ENCODE measurements around the gene STX10. TPM values are rescaled to one million over a fixed set of nuclear protein-coding genes. Genes with fewer than 3 reads are reported as not detected.

Gene STX10
- total RNA-seq, 4 donors from 2014 or later = 50.2 to 62.6 (median 56.6) TPM

GRCh38 chr19:13098277-13099072, 51.7 kb downstream of the STX10 start:
- intact Hi-C loops (cut with DNase I) = no loop called here
- H3K9me3 ChIP-seq = no peaks in the 10 kb centered on the region
- no peak for DNase-seq (ENCODE audit: extremely low spot score)
- H3K4me1 ChIP-seq = peaks cover 68 to 97% (median 96%) of the 10 kb centered on the region in 4 donors
- peaks cover 0 to 8% (median 0%) of the 10 kb centered on the region in 4 donors for H3K27me3 ChIP-seq
- WGBS = 7% methylated on average over 37 of the region's 58 CpGs
- peaks cover 5 to 21% (median 15%) of the 10 kb centered on the region in 4 donors for H3K36me3 ChIP-seq
- peak overlapping the region; percentile 77 to 90 (median 85) for H3K27ac ChIP-seq (replicated peaks in 1 of 4)
- H3K4me3 ChIP-seq = peak overlapping the region; percentile 49 to 59 (median 52)
- peak in 1 of 2 donors; percentile 16 for TF ChIP-seq POLR2AphosphoS5 (IDR thresholded peaks at IDR 0.05)
- TF ChIP-seq, protein P1, sequence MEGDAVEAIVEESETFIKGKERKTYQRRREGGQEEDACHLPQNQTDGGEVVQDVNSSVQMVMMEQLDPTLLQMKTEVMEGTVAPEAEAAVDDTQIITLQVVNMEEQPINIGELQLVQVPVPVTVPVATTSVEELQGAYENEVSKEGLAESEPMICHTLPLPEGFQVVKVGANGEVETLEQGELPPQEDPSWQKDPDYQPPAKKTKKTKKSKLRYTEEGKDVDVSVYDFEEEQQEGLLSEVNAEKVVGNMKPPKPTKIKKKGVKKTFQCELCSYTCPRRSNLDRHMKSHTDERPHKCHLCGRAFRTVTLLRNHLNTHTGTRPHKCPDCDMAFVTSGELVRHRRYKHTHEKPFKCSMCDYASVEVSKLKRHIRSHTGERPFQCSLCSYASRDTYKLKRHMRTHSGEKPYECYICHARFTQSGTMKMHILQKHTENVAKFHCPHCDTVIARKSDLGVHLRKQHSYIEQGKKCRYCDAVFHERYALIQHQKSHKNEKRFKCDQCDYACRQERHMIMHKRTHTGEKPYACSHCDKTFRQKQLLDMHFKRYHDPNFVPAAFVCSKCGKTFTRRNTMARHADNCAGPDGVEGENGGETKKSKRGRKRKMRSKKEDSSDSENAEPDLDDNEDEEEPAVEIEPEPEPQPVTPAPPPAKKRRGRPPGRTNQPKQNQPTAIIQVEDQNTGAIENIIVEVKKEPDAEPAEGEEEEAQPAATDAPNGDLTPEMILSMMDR (IDR thresholded peaks at IDR 0.05) = no peak

DNA sequence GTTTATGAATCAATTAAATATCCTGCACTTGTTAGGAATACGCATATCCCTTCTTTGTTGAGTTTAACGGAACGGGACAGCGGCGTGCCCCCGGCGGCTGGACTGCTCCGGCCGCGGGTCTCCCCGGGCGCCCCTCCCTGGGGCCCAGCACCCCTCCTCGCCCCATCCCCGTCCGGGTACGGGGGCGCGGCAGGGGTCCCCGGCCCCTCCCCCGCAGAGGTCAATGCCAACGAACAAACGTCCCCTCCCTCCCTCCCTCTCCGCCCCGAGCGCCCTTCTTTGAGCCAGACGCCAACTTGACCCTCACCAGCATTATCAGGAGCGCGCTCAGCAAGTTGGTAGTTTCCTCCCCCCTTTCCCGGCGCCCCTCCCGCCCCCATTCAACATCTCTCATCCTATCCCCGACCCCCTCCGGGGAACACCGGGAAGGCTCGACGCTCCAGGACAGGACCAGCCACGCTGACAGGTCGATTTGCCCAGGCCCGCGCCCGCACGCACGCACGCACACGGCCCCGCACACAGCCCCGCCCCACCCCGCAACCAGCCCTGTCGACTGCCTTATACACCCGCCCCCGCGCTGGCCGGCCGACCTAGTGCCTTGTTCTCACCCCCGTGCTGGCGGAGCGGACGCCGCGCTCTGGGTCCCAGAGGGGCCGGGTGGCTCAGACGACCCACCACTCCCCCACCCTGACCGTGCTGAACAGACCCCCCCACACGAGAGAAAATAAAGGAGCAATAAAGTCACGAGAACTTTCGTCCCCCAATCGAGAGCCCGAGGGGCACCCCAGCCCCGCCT, 52.5 kb downstream of the STX10 start:
- intact Hi-C loops (cut with DNase I) = no loop called here
- peaks cover 0 to 8% (median 0%) of the 10 kb centered on the region in 4 donors for H3K27me3 ChIP-seq
- H3K4me1 ChIP-seq = peaks cover 67 to 97% (median 95%) of the 10 kb centered on the region in 4 donors
- H3K4me3 ChIP-seq = peak overlapping the region; percentile 49 to 59 (median 52)
- H3K9me3 ChIP-seq = no peaks in the 10 kb centered on the region
- DNase-seq (ENCODE audit: extremely low spot score) = no peak
- TF ChIP-seq EP300 (IDR thresholded peaks at IDR 0.05) (no peak), POLR2A (IDR thresholded peaks at IDR 0.05; ENCODE audit: low read depth) (no peak), POLR2AphosphoS5 (IDR thresholded peaks at IDR 0.05) (no peak)
- TF ChIP-seq, protein P1 (IDR thresholded peaks at IDR 0.05) = no peak
- peaks cover 5 to 21% (median 15%) of the 10 kb centered on the region in 4 donors for H3K36me3 ChIP-seq
- 30% methylated on average over 49 of the region's 69 CpGs for WGBS
- peak overlapping the region; percentile 77 to 90 (median 85) for H3K27ac ChIP-seq (replicated peaks in 1 of 4)

GRCh38 chr19:13097033-13097462, 53.1 kb downstream of the STX10 start:
- WGBS = 58% methylated on average over 20 of the region's 20 CpGs
- Histone ChIP-seq H3K27ac (replicated peaks in 1 of 4) (peak overlapping the region; percentile 77 to 90 (median 85)), H3K36me3 (peaks cover 5 to 21% (median 15%) of the 10 kb centered on the region in 4 donors), H3K9me3 (no peaks in the 10 kb centered on the region), H3K4me1 (peaks cover 68 to 97% (median 95%) of the 10 kb centered on the region in 4 donors), H3K27me3 (peaks cover 0 to 8% (median 0%) of the 10 kb centered on the region in 4 donors), H3K4me3 (peak overlapping the region; percentile 49 to 59 (median 52))
- intact Hi-C loops (cut with DNase I) = no loop called here
- DNase-seq (ENCODE audit: extremely low spot score) = no peak
- TF ChIP-seq POLR2AphosphoS5 (IDR thresholded peaks at IDR 0.05) = no peak
- no peak for TF ChIP-seq POLR2A (IDR thresholded peaks at IDR 0.05; ENCODE audit: low read depth)
- TF ChIP-seq, protein P1 (IDR thresholded peaks at IDR 0.05) = no peak
- TF ChIP-seq EP300 (IDR thresholded peaks at IDR 0.05) = no peak

DNA sequence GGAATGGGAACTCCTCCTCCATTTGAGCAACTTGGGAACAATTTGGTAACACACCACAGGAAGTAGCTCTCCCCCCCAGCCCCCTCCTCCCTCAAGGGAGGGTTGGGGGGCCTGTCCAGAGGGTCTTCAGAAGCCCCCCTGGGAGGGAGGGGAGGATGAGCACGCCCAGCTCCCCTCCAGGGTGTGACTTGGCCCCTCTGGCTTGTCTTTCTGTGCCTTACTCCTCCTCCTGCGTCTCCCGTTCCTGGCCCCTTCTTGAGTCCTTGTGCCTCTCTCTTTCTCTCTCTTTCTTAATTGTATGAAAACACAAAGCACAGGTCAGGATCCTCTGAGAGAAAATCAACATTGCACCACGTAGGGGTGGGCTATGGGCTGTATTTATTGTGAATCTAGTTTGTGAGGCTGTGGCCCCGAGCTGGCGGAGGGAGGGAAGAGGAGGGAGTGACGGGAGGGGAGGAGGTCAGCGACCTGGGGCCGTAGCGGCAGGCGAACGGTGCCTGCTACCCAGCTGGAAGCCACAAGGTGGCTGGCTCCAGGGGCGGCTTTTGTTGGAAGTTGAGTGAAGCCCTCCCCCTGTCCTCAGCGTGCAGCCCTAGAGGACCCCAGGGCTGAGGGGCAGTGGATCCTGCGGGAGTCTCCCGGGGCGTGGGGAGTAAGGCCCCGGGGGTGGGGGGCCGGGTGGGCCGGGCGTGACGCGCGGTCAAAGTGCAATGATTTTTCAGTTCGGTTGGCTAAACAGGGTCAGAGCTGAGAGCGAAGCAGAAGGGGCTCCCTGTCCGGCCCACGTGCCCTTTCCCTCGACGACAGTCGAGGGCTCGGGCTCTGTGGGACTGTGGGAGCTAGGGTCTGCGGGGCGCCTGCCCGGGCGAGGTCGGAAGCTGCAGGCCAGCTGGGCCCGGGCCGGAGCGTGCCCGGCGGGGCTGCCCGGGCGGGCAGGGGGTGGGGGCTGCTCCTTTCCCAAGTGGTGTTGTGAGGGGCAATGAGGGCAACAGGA, 53.9 kb downstream of the STX10 start:
- WGBS = 53% methylated on average over 37 of the region's 44 CpGs
- Histone ChIP-seq H3K9me3 (no peaks in the 10 kb centered on the region), H3K4me3 (peak overlapping the region; percentile 29 to 55 (median 36)), H3K27me3 (peaks cover 0 to 8% (median 0%) of the 10 kb centered on the region in 4 donors), H3K27ac (replicated peaks in 1 of 4) (peak overlapping the region; percentile 75 to 90 (median 82)), H3K36me3 (peaks cover 5 to 21% (median 15%) of the 10 kb centered on the region in 4 donors), H3K4me1 (peaks cover 76 to 97% (median 95%) of the 10 kb centered on the region in 4 donors)
- intact Hi-C loops (cut with DNase I) = no loop called here
- no peak for DNase-seq (ENCODE audit: extremely low spot score)
- TF ChIP-seq POLR2A (IDR thresholded peaks at IDR 0.05; ENCODE audit: low read depth) (no peak), POLR2AphosphoS5 (IDR thresholded peaks at IDR 0.05) (peak in 1 of 2 donors; percentile 10), EP300 (IDR thresholded peaks at IDR 0.05) (no peak)
- TF ChIP-seq, protein P1 (IDR thresholded peaks at IDR 0.05) = peak in 1 of 3 experiments; percentile 35

Data from esophagus muscularis mucosa (tissue), 4 donors.